ENCODE results near the gene BUD23. TPM values are rescaled to one million over a fixed set of nuclear protein-coding genes. Genes with fewer than 3 reads are reported as not detected.
A peak's percentile ranks its signal among the peaks of the same experiment; 100 is the strongest.

The BUD23 gene
- total and polyA plus RNA-seq, 2 experiments from 2014 or later, result 62.1 to 117 TPM

- no peaks in the 10 kb centered on the region for H3K79me2 ChIP-seq (replicated peaks; ENCODE audit: insufficient read depth)
- H2AFZ ChIP-seq, result no peak overlapping the region
- no peaks in the 10 kb centered on the region for H3K36me3 ChIP-seq (ENCODE audit: insufficient read depth)
- ATAC-seq (no peak), DNase-seq (ENCODE audit: low spot score) (no peak)
- H3K4me2 ChIP-seq, result no peak overlapping the region
- peaks cover 9% of the 10 kb centered on the region for H3K4me1 Mint-ChIP-seq
- H3K27me3 ChIP-seq (ENCODE audit: insufficient read depth), result peaks cover 42% of the 10 kb centered on the region
- H4K20me1 ChIP-seq (replicated peaks; ENCODE audit: insufficient read depth), result no peaks in the 10 kb centered on the region
- H3K36me3 Mint-ChIP-seq (ENCODE audit: low read depth), result no peaks in the 10 kb centered on the region; the same call in 2 of the 3 replicates
- H3K4me3 Mint-ChIP-seq, result peak overlapping the region; percentile 11; the same call in 1 of the 3 replicates
- H3K27ac ChIP-seq (ENCODE audit: low read depth), result no peak overlapping the region
- no peak overlapping the region for H3K4me3 ChIP-seq
- H3F3A ChIP-seq (replicated peaks; ENCODE audit: low read depth), result no peaks in the 10 kb centered on the region
- no peak for TF ChIP-seq ZNF462 (CRISPR knock-in tag; IDR thresholded peaks at IDR 0.05)
- no peak for TF ChIP-seq NANOG (IDR thresholded peaks at IDR 0.05; ENCODE audit: borderline replicate concordance)
- no peak for TF ChIP-seq ZNF331 (CRISPR knock-in tag; IDR thresholded peaks at IDR 0.05; ENCODE audit: low read depth)
- no peak for TF ChIP-seq CREB1 (CRISPR knock-in tag; IDR thresholded peaks at IDR 0.05; ENCODE audit: low read depth)
- no peak for TF ChIP-seq REST (IDR thresholded peaks at IDR 0.05; ENCODE audit: unreplicated experiment)
- no peak for TF ChIP-seq EZH2 (IDR thresholded peaks at IDR 0.05; ENCODE audit: low read depth, unreplicated experiment)
- TF ChIP-seq JUNB (IDR thresholded peaks at IDR 0.05; ENCODE audit: unreplicated experiment), result no peak
- TF ChIP-seq ETS1 (IDR thresholded peaks at IDR 0.05), result no peak
- no peak for TF ChIP-seq POLR2AphosphoS5 (IDR thresholded peaks at IDR 0.05; ENCODE audit: low read depth)
- no peak for TF ChIP-seq CTCF (conservative IDR thresholded peaks at IDR 0.05; ENCODE audit: low read depth in 2 of 2)
- TF ChIP-seq EZH2phosphoT487 (IDR thresholded peaks at IDR 0.05; ENCODE audit: unreplicated experiment), result no peak
- TF ChIP-seq ZNF114 (CRISPR knock-in tag; IDR thresholded peaks at IDR 0.05), result no peak
- TF ChIP-seq STAT1 (IDR thresholded peaks at IDR 0.05; ENCODE audit: unreplicated experiment), result no peak
- H3K27me3 Mint-ChIP-seq (ENCODE audit: insufficient read depth, low read depth, poor library complexity), result peaks cover 34% of the 10 kb centered on the region
- no peaks in the 10 kb centered on the region for H3K9me2 ChIP-seq (ENCODE audit: insufficient read depth)
- H3K9me3 Mint-ChIP-seq, result no peaks in the 10 kb centered on the region
- H3K27ac Mint-ChIP-seq, result no peak overlapping the region
- peaks cover 11% of the 10 kb centered on the region; the same call in 1 of the 2 replicates for H3K4me1 ChIP-seq (ENCODE audit: insufficient read depth)
Measured at GRCh38 chr7:73649576-73649975, 33.8 kb upstream of the BUD23 start.

Data from GM23338 (cell line).